Tibial nerve (tissue), 4 donors: Measurements from ENCODE around the gene FGGY. TPM values are rescaled to one million over a fixed set of nuclear protein-coding genes. Genes with fewer than 3 reads are reported as not detected.

ENCODE experiments used
- DNase-seq, 2 donors: peaks; one replicate each; pipeline ENCODE4 v3.0.0-alpha.2; 2019; ENCODE audit warnings: low spot score in 2 of 2
- H3K27ac ChIP-seq, 4 donors: fragments of 200-600 bp; sonication (generic) in 3 of 4; one replicate each; pipeline ENCODE4 v1.5.1; 2017 to 2019; ENCODE audit warnings: mild to moderate bottlenecking in 1 of 4
- H3K27me3 ChIP-seq, 2 donors: fragments of 200-600 bp; sonication (generic) in 1 of 2; one replicate each; pipeline versions ENCODE4 v1.5.1 to v1.6.0; 2017 to 2019
- H3K36me3 ChIP-seq, 3 donors: fragments of 200-600 bp; sonication (generic); one replicate each; pipeline ENCODE4 v1.5.1; 2018 to 2019
- H3K4me1 ChIP-seq, 4 donors: fragments of 200-600 bp; sonication (generic) in 3 of 4; one replicate each; pipeline ENCODE4 v1.5.1; 2017 to 2019
- H3K4me3 ChIP-seq, 4 donors: fragments of 200-600 bp; sonication (generic) in 3 of 4; one replicate each; pipeline ENCODE4 v1.5.1; 2017 to 2019; ENCODE audit warnings: mild to moderate bottlenecking in 1 of 4, moderate library complexity in 1 of 4
- H3K9me3 ChIP-seq, 4 donors: fragments of 200-600 bp; sonication (generic) in 3 of 4; one replicate each; pipeline ENCODE4 v1.5.1; 2017 to 2019
- EP300 ChIP-seq, 2 donors: sonication (generic); formaldehyde crosslinking; IDR thresholded peaks; one replicate each; pipeline ENCODE4 v1.6.1; 2017; ENCODE audit warnings: antibody characterized with exemption in 2 of 2, mild to moderate bottlenecking in 1 of 2
- POLR2A ChIP-seq, 2 donors: fragments of 450-650 bp; IDR thresholded peaks; one replicate each; pipeline ENCODE4 v1.6.1; 2017; ENCODE audit warnings: antibody characterized with exemption in 2 of 2, mild to moderate bottlenecking in 2 of 2, moderate library complexity in 2 of 2
- WGBS, 2 donors: methylation state at CpG; one replicate each; pipeline ENCODE4 v1.1.5; 2018; 5-methylcytosine and 5-hydroxymethylcytosine counted together
- total RNA-seq, 4 donors: library from RNA; depleted of rRNA; stranded (reverse); fragments of >200 nt; gene quantifications; one replicate each; pipeline ENCODE4 v1.1.0, GENCODE V29; 2016
- TF ChIP-seq, protein P1 (sequence below), 5 experiments: fragments of 200-600 bp in 3 of 5; fragments of 450-650 bp in 2 of 5; sonication (generic) in 3 of 5; IDR thresholded peaks; one replicate each; pipeline ENCODE4 v1.5.1; 2016 to 2019; ENCODE audit warnings: antibody characterized with exemption in 5 of 5, mild to moderate bottlenecking in 3 of 5, moderate library complexity in 2 of 5

FGGY gene
- total RNA-seq, 4 donors from 2014 or later, result 27.0 to 40.6 (median 32.9) TPM

- 91 to 97% methylated on average over 5 of the region's 5 CpGs for WGBS, 2 donors
- H3K4me1 ChIP-seq, result peaks cover 0 to 28% (median 15%) of the 10 kb centered on the region in 4 donors
- no peaks in the 10 kb centered on the region for H3K36me3 ChIP-seq
- TF ChIP-seq POLR2A (IDR thresholded peaks at IDR 0.05), result no peak
- no peak for TF ChIP-seq EP300 (IDR thresholded peaks at IDR 0.05)
- TF ChIP-seq, protein P1, sequence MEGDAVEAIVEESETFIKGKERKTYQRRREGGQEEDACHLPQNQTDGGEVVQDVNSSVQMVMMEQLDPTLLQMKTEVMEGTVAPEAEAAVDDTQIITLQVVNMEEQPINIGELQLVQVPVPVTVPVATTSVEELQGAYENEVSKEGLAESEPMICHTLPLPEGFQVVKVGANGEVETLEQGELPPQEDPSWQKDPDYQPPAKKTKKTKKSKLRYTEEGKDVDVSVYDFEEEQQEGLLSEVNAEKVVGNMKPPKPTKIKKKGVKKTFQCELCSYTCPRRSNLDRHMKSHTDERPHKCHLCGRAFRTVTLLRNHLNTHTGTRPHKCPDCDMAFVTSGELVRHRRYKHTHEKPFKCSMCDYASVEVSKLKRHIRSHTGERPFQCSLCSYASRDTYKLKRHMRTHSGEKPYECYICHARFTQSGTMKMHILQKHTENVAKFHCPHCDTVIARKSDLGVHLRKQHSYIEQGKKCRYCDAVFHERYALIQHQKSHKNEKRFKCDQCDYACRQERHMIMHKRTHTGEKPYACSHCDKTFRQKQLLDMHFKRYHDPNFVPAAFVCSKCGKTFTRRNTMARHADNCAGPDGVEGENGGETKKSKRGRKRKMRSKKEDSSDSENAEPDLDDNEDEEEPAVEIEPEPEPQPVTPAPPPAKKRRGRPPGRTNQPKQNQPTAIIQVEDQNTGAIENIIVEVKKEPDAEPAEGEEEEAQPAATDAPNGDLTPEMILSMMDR (IDR thresholded peaks at IDR 0.05), result no peak
- H3K4me3 ChIP-seq, result no peak overlapping the region
- H3K27ac ChIP-seq, result no peak overlapping the region
- no peak for DNase-seq
- no peaks in the 10 kb centered on the region for H3K9me3 ChIP-seq
- H3K27me3 ChIP-seq, result no peaks in the 10 kb centered on the region
Measured at GRCh38 chr1:59357645-59358320, 60.9 kb downstream of the FGGY start.

- Histone ChIP-seq H3K27me3 (no peaks in the 10 kb centered on the region), H3K36me3 (no peaks in the 10 kb centered on the region), H3K4me1 (peaks cover 0 to 23% (median 13%) of the 10 kb centered on the region in 4 donors), H3K4me3 (no peak overlapping the region), H3K27ac (no peak overlapping the region), H3K9me3 (no peaks in the 10 kb centered on the region)
- 58 to 70% methylated on average over 1 of the region's 1 CpG for WGBS, 2 donors
- DNase-seq, result no peak
- no peak for TF ChIP-seq POLR2A (IDR thresholded peaks at IDR 0.05)
- TF ChIP-seq EP300 (IDR thresholded peaks at IDR 0.05), result no peak
- TF ChIP-seq, protein P1 (IDR thresholded peaks at IDR 0.05), result no peak
Measured at GRCh38 chr1:59359325-59359724, 62.4 kb downstream of the FGGY start.

DNA sequence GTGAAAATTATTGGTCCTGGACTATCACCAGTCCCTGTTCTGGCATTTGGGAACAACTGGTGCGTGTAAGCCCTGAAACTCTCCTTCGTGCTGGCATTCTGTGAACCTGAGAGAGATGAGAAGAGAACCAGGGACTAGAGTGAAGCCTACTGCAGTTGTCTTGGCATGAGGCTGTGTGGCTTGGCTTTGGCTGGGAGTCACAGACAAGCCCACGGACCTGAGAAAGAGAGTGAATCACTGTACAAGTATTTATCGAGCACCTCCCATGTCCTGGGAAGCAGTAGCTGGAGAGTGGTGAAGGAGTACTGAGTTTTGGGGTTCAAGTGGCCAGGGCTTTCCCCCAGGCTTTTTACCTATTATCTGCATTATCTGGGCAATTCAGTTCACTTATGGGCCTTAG lies 63.3 kb downstream of the FGGY start:
- 72 to 84% methylated on average over 4 of the region's 4 CpGs for WGBS, 2 donors
- DNase-seq, result no peak

DNA sequence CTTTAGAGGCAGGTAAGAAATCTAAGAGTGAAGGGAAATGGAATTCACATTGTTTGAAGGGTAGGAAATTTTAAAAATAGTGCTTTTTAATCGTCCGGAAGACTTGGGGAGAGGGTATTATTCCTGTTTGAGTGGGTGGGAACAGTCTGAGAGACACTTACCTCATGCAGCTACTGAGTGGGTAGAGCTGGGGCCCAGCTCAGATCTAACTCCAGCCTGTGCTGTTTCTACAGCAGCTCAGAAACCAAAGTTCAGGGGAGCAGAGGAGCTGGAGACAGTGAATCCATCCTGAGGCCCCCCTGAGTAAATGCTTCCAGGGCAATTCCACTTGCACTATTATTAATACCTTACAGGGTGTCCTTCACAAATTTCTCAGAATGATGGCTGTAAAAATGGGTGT lies 63.8 kb downstream of the FGGY start:
- TF ChIP-seq, protein P1 (IDR thresholded peaks at IDR 0.05), result no peak
- TF ChIP-seq EP300 (IDR thresholded peaks at IDR 0.05), result no peak
- TF ChIP-seq POLR2A (IDR thresholded peaks at IDR 0.05), result no peak
- no peaks in the 10 kb centered on the region for H3K9me3 ChIP-seq
- no peaks in the 10 kb centered on the region for H3K36me3 ChIP-seq
- no peaks in the 10 kb centered on the region for H3K27me3 ChIP-seq
- WGBS, 2 donors, result 80 to 82% methylated on average over 2 of the region's 2 CpGs
- peaks cover 0 to 9% (median 3%) of the 10 kb centered on the region in 4 donors for H3K4me1 ChIP-seq
- no peak overlapping the region for H3K4me3 ChIP-seq
- no peak overlapping the region for H3K27ac ChIP-seq
- DNase-seq, result no peak

More for the DNA sequence above, 63.3 kb downstream of the FGGY start:
- Histone ChIP-seq H3K27me3 (no peaks in the 10 kb centered on the region), H3K4me1 (peaks cover 0 to 15% (median 7%) of the 10 kb centered on the region in 4 donors), H3K27ac (no peak overlapping the region), H3K4me3 (no peak overlapping the region), H3K9me3 (no peaks in the 10 kb centered on the region), H3K36me3 (no peaks in the 10 kb centered on the region)
- TF ChIP-seq POLR2A (IDR thresholded peaks at IDR 0.05), result no peak

DNA sequence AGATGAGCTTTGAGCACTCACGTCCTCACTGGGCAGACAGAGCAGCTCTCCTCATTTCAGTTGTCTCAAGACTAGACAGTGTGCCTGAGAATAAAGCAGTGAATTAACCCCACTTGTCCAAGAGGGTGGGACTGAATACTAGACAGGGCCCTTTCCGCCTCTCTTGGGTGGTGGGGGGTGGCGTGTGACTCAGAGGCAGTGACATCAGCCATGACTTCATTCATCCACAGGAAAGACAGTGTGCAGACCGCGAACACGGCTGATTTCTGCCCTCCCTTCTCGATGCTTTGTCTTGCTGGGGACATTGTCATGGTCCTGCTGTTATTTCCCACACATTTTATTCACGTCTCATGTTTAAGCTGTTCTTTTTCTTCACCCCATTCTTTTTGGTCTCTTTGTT lies 64.9 kb downstream of the FGGY start:
- WGBS, 2 donors, result 89 to 92% methylated on average over 8 of the region's 8 CpGs

More for the DNA sequence above, 64.9 kb downstream of the FGGY start:
- Histone ChIP-seq H3K9me3 (no peaks in the 10 kb centered on the region), H3K36me3 (no peaks in the 10 kb centered on the region), H3K4me1 (peaks cover 0 to 9% (median 0%) of the 10 kb centered on the region in 4 donors), H3K27me3 (no peaks in the 10 kb centered on the region), H3K4me3 (no peak overlapping the region), H3K27ac (no peak overlapping the region)
- no peak for TF ChIP-seq POLR2A (IDR thresholded peaks at IDR 0.05)
- TF ChIP-seq EP300 (IDR thresholded peaks at IDR 0.05), result no peak
- TF ChIP-seq, protein P1 (IDR thresholded peaks at IDR 0.05), result no peak
- no peak for DNase-seq
